Naive thymus-derived CD4-positive, alpha-beta T cell (primary cell): ENCODE data around the gene SNTA1. TPM values are rescaled to one million over a fixed set of nuclear protein-coding genes. Genes with fewer than 3 reads are reported as not detected.
A peak's percentile ranks its signal among the peaks of the same experiment; 100 is the strongest.

ENCODE experiments used
- ATAC-seq: fragments of 150-1000 bp; cut with Tn5 transposase; 2 replicates; pipeline ENCODE4 v1.10.0; 2021; ENCODE audit warnings: mild to moderate bottlenecking, moderate library complexity
- CTCF ChIA-PET: fragments of 350-600 bp; sonication (Branson Sonifier 250); formaldehyde crosslinking; loops from one replicate; lab custom pipeline; 2021; ENCODE audit warnings: antibody characterized with exemption; lab: Charles Lee
- POLR2A ChIA-PET: fragments of 350-600 bp; sonication (Branson Sonifier 250); formaldehyde crosslinking; loops from one replicate; lab custom pipeline; 2021; ENCODE audit warnings: antibody characterized with exemption, inconsistent platforms; lab: Charles Lee
- DNase-seq, 9 donors: peaks; one replicate each; pipeline versions ENCODE4 v3.0.0 to v3.0.0-alpha.2; 2020 to 2022; ENCODE audit warnings: mixed read lengths in 1 of 9
- H3K27ac ChIP-seq: one replicate; pipeline ENCODE4 v1.7.0; 2013; ENCODE audit warnings: mild to moderate bottlenecking, low read depth, low read length, moderate library complexity
- H3K27me3 ChIP-seq, 2 donors: one replicate each; pipeline ENCODE4 v1.7.0; 2013; ENCODE audit warnings: low read length in 2 of 2, mild to moderate bottlenecking in 2 of 2, moderate library complexity in 2 of 2; ENCODE audit not compliant: control insufficient read depth in 2 of 2, insufficient read depth in 2 of 2
- H3K36me3 ChIP-seq, 3 experiments: 1 replicate in 2 of 3; 2 replicates in 1 of 3; pipeline ENCODE4 v1.7.0; 2013; ENCODE audit warnings: low read length in 3 of 3, mild to moderate bottlenecking in 3 of 3, moderate library complexity in 1 of 3; ENCODE audit not compliant: insufficient read depth in 3 of 3, control insufficient read depth in 2 of 3
- H3K4me1 ChIP-seq, 2 donors: one replicate each; pipeline ENCODE4 v1.7.0; 2013; ENCODE audit warnings: low read length in 2 of 2, mild to moderate bottlenecking in 2 of 2, moderate library complexity in 1 of 2; ENCODE audit not compliant: control insufficient read depth in 2 of 2, insufficient read depth in 2 of 2
- H3K4me3 ChIP-seq: 2 replicates; pipeline ENCODE4 v1.7.0; 2013; ENCODE audit warnings: mild to moderate bottlenecking, low read length
- H3K9me3 ChIP-seq, 3 experiments: 1 replicate in 2 of 3; 2 replicates in 1 of 3; pipeline ENCODE4 v1.7.0; 2013; ENCODE audit warnings: low read length in 3 of 3; ENCODE audit not compliant: control insufficient read depth in 2 of 3
- H3K27ac Mint-ChIP-seq, 9 donors: one replicate each; pipeline ENCODE4 v1.8.0; 2020 to 2022; ENCODE audit warnings: mixed read lengths in 9 of 9, mild to moderate bottlenecking in 8 of 9, moderate library complexity in 5 of 9, inconsistent platforms in 2 of 9
- H3K27me3 Mint-ChIP-seq, 5 donors: one replicate each; pipeline ENCODE4 v1.8.0; 2021 to 2022; ENCODE audit warnings: mixed read lengths in 5 of 5, mild to moderate bottlenecking in 1 of 5
- H3K36me3 Mint-ChIP-seq, 5 donors: one replicate each; pipeline ENCODE4 v1.8.0; 2020 to 2022; ENCODE audit warnings: mixed read lengths in 5 of 5, mild to moderate bottlenecking in 3 of 5, inconsistent platforms in 1 of 5
- H3K4me1 Mint-ChIP-seq, 7 donors: one replicate each; pipeline ENCODE4 v1.8.0; 2020 to 2022; ENCODE audit warnings: mixed read lengths in 7 of 7, mild to moderate bottlenecking in 3 of 7, inconsistent platforms in 1 of 7
- H3K4me3 Mint-ChIP-seq, 10 donors: one replicate each; pipeline ENCODE4 v1.8.0; 2020 to 2022; ENCODE audit warnings: mild to moderate bottlenecking in 10 of 10, mixed read lengths in 10 of 10, moderate library complexity in 6 of 10, inconsistent platforms in 2 of 10
- H3K9me3 Mint-ChIP-seq, 11 donors: one replicate each; pipeline ENCODE4 v1.8.0; 2020 to 2022; ENCODE audit warnings: mixed read lengths in 11 of 11, mild to moderate bottlenecking in 4 of 11, inconsistent platforms in 1 of 11, moderate library complexity in 1 of 11
- intact Hi-C, 2 donors: fragments of 100-400 bp; cut with micrococcal nuclease; formaldehyde crosslinking; loops; one replicate each; pipeline ENCODE4 v1.15.1; 2023
- polyA plus RNA-seq, 2 donors: library from polyadenylated mRNA; unstranded; fragments of 300-500 nt; fragmentation: Illumina TruSeq; gene quantifications; one replicate each; pipeline ENCODE4 v1.2.3, GENCODE V29; 2021
- total RNA-seq, 6 experiments: library from RNA in 5 of 6; stranded (reverse) in 5 of 6; gene quantifications; 1 replicate in 5 of 6; 2 replicates in 1 of 6; pipeline ENCODE4 v1.2.3 and lab custom pipeline; 2021 to 2026

Gene SNTA1
- total and polyA plus RNA-seq, 7 experiments from 2014 or later: 2.0 to 7.2 (median 2.9) TPM

GRCh38 chr20:33377366-33377765, 66.2 kb downstream of the SNTA1 start:
- peaks cover 0 to 16% of the 10 kb centered on the region in 2 donors for H3K4me1 ChIP-seq
- ChIA-PET POLR2A (interaction anchor here (0.6 kb wide), 1 partner anchor 304 kb away, joined by 4 read pairs; no protein-coding TSS in a partner anchor), CTCF (no interaction called here)
- H3K27ac Mint-ChIP-seq: peak overlapping the region; percentile 30 to 86 (median 66)
- no peak overlapping the region for H3K4me3 ChIP-seq
- H3K36me3 Mint-ChIP-seq: peaks cover 3 to 43% (median 23%) of the 10 kb centered on the region in 5 donors
- H3K4me1 Mint-ChIP-seq: peaks cover 5 to 37% (median 28%) of the 10 kb centered on the region in 7 donors
- no peak overlapping the region for H3K4me3 Mint-ChIP-seq
- no peaks in the 10 kb centered on the region for H3K27me3 Mint-ChIP-seq
- H3K9me3 Mint-ChIP-seq: no peaks in the 10 kb centered on the region
- ATAC-seq: no peak
- intact Hi-C loops: no loop called here
- no peaks in the 10 kb centered on the region for H3K9me3 ChIP-seq
- H3K27me3 ChIP-seq: no peaks in the 10 kb centered on the region
- H3K27ac ChIP-seq: peak overlapping the region; percentile 27
- DNase-seq: peak in 2 of 9 donors; percentile 9 to 13
- H3K36me3 ChIP-seq: peaks cover 7 to 54% (median 8%) of the 10 kb centered on the region in 3 experiments

- POLR2A ChIA-PET: no interaction called here
- Mint-ChIP-seq H3K4me1 (peaks cover 5 to 57% (median 33%) of the 10 kb centered on the region in 7 donors), H3K9me3 (no peaks in the 10 kb centered on the region), H3K27me3 (no peaks in the 10 kb centered on the region), H3K4me3 (no peak overlapping the region), H3K27ac (peak overlapping the region in 2 of 9 donors; percentile 26 to 42), H3K36me3 (peaks cover 6 to 47% (median 25%) of the 10 kb centered on the region in 5 donors)
- no peaks in the 10 kb centered on the region for H3K9me3 ChIP-seq
- no peaks in the 10 kb centered on the region for H3K27me3 ChIP-seq
- H3K36me3 ChIP-seq: peaks cover 0 to 66% (median 2%) of the 10 kb centered on the region in 3 experiments
- peaks cover 16 to 17% of the 10 kb centered on the region in 2 donors for H3K4me1 ChIP-seq
- ATAC-seq: no peak
- intact Hi-C loops: loop anchor here in 1 of 2 donors (2.0 kb wide), 1 partner anchor 27 kb away; the partner anchor contains the start of gene CDK5RAP1
- no peak overlapping the region for H3K27ac ChIP-seq
- no peak overlapping the region for H3K4me3 ChIP-seq
- CTCF ChIA-PET: interaction anchor here (0.7 kb wide), 1 partner anchor 477 kb away, joined by 4 read pairs; no protein-coding TSS in a partner anchor
- DNase-seq: no peak
Observed at GRCh38 chr20:33373735-33374605, 69.6 kb downstream of the SNTA1 start.

DNA sequence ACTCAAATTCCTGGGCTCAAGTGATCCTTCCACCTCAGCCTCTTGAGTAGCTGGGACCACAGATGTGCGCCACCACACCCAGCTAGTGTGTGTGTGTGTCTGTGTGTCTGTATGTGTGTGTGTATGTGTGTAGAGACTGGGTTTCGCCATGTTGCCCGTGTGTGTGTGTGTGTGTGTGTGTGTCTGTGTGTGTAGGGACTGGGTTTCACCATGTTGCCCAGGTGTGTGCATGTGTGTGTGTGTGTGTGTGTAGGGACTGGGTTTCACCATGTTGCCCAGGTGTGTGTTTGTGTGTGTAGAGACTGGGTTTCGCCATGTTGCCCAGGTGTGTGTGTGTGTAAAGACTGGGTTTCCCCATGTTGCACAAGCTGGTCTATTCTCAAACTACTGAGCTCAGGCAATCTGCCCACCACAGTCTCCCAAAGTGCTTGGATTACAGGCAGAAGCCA, 70.5 kb downstream of the SNTA1 start:
- ChIA-PET CTCF (interaction anchor here (0.7 kb wide), 1 partner anchor 476 kb away, joined by 4 read pairs; no protein-coding TSS in a partner anchor), POLR2A (no interaction called here)
- Mint-ChIP-seq H3K27ac (peak overlapping the region in 4 of 9 donors; percentile 13 to 62 (median 54)), H3K4me1 (peaks cover 3 to 48% (median 24%) of the 10 kb centered on the region in 7 donors), H3K9me3 (no peaks in the 10 kb centered on the region), H3K36me3 (peaks cover 6 to 40% (median 25%) of the 10 kb centered on the region in 5 donors), H3K27me3 (no peaks in the 10 kb centered on the region), H3K4me3 (no peak overlapping the region)
- Histone ChIP-seq H3K4me3 (no peak overlapping the region), H3K36me3 (peaks cover 0 to 59% (median 2%) of the 10 kb centered on the region in 3 experiments), H3K27ac (no peak overlapping the region), H3K27me3 (no peaks in the 10 kb centered on the region), H3K9me3 (no peaks in the 10 kb centered on the region), H3K4me1 (peaks cover 14 to 17% of the 10 kb centered on the region in 2 donors)
- intact Hi-C loops: loop anchor here in 1 of 2 donors (2.0 kb wide), 1 partner anchor 28 kb away; the partner anchor contains the start of gene CDK5RAP1
- DNase-seq (no peak), ATAC-seq (no peak)

DNA sequence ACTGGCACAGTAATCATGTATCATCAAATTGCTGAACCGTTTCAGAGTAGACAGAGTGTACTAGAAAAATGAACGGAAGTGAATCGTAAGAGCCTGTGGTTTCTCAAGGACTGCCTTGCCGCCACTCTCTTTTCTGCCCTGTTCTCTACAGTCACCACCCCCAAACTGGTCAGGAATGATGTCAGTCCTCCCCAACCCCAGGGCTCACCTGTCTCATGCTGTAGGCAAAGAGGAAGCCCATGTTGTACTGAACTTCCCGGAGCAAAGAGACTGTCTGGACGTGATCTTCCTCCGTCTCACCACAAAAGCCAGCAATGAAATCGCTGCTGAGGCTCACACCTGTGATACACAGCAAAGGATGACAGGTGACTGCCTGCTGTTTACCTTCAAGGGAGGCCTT, 73.3 kb downstream of the SNTA1 start:
- POLR2A ChIA-PET: no interaction called here
- CTCF ChIA-PET: no interaction called here
- Histone ChIP-seq H3K9me3 (no peaks in the 10 kb centered on the region), H3K27me3 (no peaks in the 10 kb centered on the region), H3K36me3 (peaks cover 0 to 79% (median 5%) of the 10 kb centered on the region in 3 experiments), H3K4me1 (peaks cover 0 to 17% of the 10 kb centered on the region in 2 donors), H3K4me3 (no peak overlapping the region), H3K27ac (peak overlapping the region; percentile 67)
- Mint-ChIP-seq H3K9me3 (no peaks in the 10 kb centered on the region), H3K4me1 (peaks cover 0 to 34% (median 6%) of the 10 kb centered on the region in 7 donors), H3K27ac (peak overlapping the region in 8 of 9 donors; percentile 2 to 91 (median 78)), H3K4me3 (peak overlapping the region in 7 of 10 donors; percentile 8 to 67 (median 36)), H3K36me3 (peaks cover 16 to 51% (median 30%) of the 10 kb centered on the region in 5 donors), H3K27me3 (no peaks in the 10 kb centered on the region)
- peak in 7 of 9 donors; percentile 18 to 65 (median 55) for DNase-seq
- intact Hi-C loops: no loop called here
- ATAC-seq: peak; percentile 90

- intact Hi-C loops: no loop called here
- H3K9me3 ChIP-seq: no peaks in the 10 kb centered on the region
- no peaks in the 10 kb centered on the region for H3K9me3 Mint-ChIP-seq
- H3K4me1 Mint-ChIP-seq: peaks cover 0 to 1% (median 0%) of the 10 kb centered on the region in 7 donors
- H3K36me3 Mint-ChIP-seq: peaks cover 20 to 60% (median 37%) of the 10 kb centered on the region in 5 donors
- no peak overlapping the region for H3K27ac ChIP-seq
- H3K27me3 Mint-ChIP-seq: no peaks in the 10 kb centered on the region
- H3K4me3 Mint-ChIP-seq: no peak overlapping the region
- no peak overlapping the region for H3K4me3 ChIP-seq
- no peaks in the 10 kb centered on the region for H3K27me3 ChIP-seq
- H3K36me3 ChIP-seq: peaks cover 12 to 89% (median 29%) of the 10 kb centered on the region in 3 experiments
- DNase-seq (no peak), ATAC-seq (no peak)
- no peaks in the 10 kb centered on the region for H3K4me1 ChIP-seq
- ChIA-PET POLR2A (no interaction called here), CTCF (interaction anchor here (0.6 kb wide), 1 partner anchor 85 kb away, joined by 3 read pairs; no protein-coding TSS in a partner anchor)
- H3K27ac Mint-ChIP-seq: peak overlapping the region in 1 of 9 donors; percentile 51
Observed at GRCh38 chr20:33362898-33363297, 80.7 kb downstream of the SNTA1 start.

- no peaks in the 10 kb centered on the region for H3K27me3 ChIP-seq
- DNase-seq: no peak
- no peak for ATAC-seq
- no peaks in the 10 kb centered on the region for H3K4me1 ChIP-seq
- H3K4me3 ChIP-seq: no peak overlapping the region
- peak overlapping the region in 3 of 9 donors; percentile 20 to 32 (median 23) for H3K27ac Mint-ChIP-seq
- H3K9me3 Mint-ChIP-seq: no peaks in the 10 kb centered on the region
- H3K4me1 Mint-ChIP-seq: peaks cover 0 to 1% (median 0%) of the 10 kb centered on the region in 7 donors
- peaks cover 9 to 42% (median 34%) of the 10 kb centered on the region in 5 donors for H3K36me3 Mint-ChIP-seq
- ChIA-PET CTCF (no interaction called here), POLR2A (no interaction called here)
- intact Hi-C loops: no loop called here
- no peak overlapping the region for H3K27ac ChIP-seq
- no peaks in the 10 kb centered on the region for H3K27me3 Mint-ChIP-seq
- peaks cover 9 to 80% (median 23%) of the 10 kb centered on the region in 3 experiments for H3K36me3 ChIP-seq
- H3K4me3 Mint-ChIP-seq: no peak overlapping the region
- no peaks in the 10 kb centered on the region for H3K9me3 ChIP-seq
Observed at GRCh38 chr20:33359399-33360261, 83.9 kb downstream of the SNTA1 start.
